ENCODE data around the gene DCLK1. TPM values are rescaled to one million over a fixed set of nuclear protein-coding genes. Genes with fewer than 3 reads are reported as not detected.
A peak's percentile ranks its signal among the peaks of the same experiment; 100 is the strongest.

DCLK1 gene
- total RNA-seq, 1 experiment from 2014 or later, result not detected

DNA sequence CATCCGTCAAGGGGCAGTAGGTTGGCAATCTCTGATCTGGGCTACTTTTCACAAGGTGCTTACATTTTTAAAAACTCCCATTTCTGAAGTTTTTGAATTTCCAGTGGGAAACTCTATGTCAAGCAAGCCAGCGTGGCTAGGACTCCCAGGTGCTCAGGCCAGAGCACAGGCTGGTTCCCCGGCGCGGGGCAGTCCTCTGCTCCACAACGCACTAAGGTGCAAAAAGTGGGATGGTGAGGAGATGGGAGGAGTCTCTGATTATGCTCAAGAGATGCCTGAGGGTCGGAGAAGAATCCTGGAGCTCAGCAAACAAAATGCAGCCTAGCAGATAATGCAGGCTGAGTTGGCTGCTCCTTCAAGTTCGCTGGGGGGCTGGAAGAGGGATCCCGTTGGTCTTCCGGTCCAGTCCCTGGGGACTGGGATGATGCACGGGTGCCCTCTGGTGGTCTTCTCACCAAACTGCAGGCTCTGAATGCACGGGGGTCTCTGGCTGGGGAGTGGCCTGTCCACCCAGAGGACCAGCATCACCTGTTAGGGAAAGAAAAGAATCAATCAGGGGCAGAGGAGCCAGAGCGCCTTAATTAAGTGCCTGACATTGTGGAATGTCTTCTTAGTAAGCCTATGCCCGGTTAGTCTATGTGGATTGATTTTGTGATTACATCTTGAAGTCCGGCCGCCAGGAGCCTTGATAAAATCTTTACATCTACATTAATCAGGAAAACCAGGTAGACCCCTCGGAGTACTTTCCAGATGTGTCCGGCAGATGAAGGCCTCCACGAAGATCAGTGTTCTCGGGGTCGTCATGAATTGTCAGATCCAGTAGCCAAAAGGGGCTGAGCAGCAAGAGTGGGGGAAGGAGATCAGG, 410.3 kb downstream of the DCLK1 start:
- Histone ChIP-seq H3K4me3 (ENCODE audit: low read length) (no peak overlapping the region), H3K9ac (ENCODE audit: low read length) (no peak overlapping the region), H3K4me2 (ENCODE audit: low read depth, low read length, poor library complexity, severe bottlenecking) (no peak overlapping the region), H3K79me2 (ENCODE audit: low read length) (no peaks in the 10 kb centered on the region), H3K4me1 (ENCODE audit: low read length) (no peaks in the 10 kb centered on the region), H3K27ac (ENCODE audit: low read length) (no peak overlapping the region), H3K9me2 (replicated peaks; ENCODE audit: insufficient read depth, low read length) (no peaks in the 10 kb centered on the region), H4K20me1 (ENCODE audit: insufficient read depth, low read depth, low read length) (no peaks in the 10 kb centered on the region), H3K27me3 (ENCODE audit: low read length) (no peaks in the 10 kb centered on the region), H2AFZ (ENCODE audit: low read length) (no peak overlapping the region), H3K9me3 (ENCODE audit: low read length) (no peaks in the 10 kb centered on the region), H3K36me3 (ENCODE audit: insufficient read depth, low read length) (no peaks in the 10 kb centered on the region)
- DNase-seq, result peak; percentile 67

DNA sequence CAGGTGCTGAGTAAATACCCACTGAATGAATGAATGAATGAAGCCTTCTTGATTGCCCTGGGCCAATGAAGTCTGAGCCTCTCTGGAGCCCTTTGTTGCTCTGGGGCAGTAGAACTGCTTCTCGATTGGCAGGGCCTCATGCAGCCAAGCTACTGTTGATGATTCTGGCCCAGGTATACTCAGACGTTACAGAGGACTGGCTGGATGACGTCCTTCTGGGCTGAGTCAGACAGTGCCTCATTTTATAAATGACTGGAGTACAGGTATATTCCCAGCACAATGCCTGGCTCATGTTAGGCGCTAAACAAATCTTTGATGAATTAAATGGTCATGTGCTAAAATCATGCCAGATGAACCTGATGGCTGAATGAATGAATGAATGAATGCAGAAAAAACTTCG, 410.9 kb downstream of the DCLK1 start:
- H3K9me3 ChIP-seq (ENCODE audit: low read length), result no peaks in the 10 kb centered on the region
- no peaks in the 10 kb centered on the region for H3K9me2 ChIP-seq (replicated peaks; ENCODE audit: insufficient read depth, low read length)
- H3K27me3 ChIP-seq (ENCODE audit: low read length), result no peaks in the 10 kb centered on the region
- H3K27ac ChIP-seq (ENCODE audit: low read length), result no peak overlapping the region
- no peak overlapping the region for H3K9ac ChIP-seq (ENCODE audit: low read length)
- H3K4me2 ChIP-seq (ENCODE audit: low read depth, low read length, poor library complexity, severe bottlenecking), result no peak overlapping the region
- no peaks in the 10 kb centered on the region for H3K79me2 ChIP-seq (ENCODE audit: low read length)
- H3K4me3 ChIP-seq (ENCODE audit: low read length), result no peak overlapping the region
- no peaks in the 10 kb centered on the region for H3K4me1 ChIP-seq (ENCODE audit: low read length)
- H3K36me3 ChIP-seq (ENCODE audit: insufficient read depth, low read length), result no peaks in the 10 kb centered on the region
- DNase-seq, result no peak
- H4K20me1 ChIP-seq (ENCODE audit: insufficient read depth, low read depth, low read length), result no peaks in the 10 kb centered on the region
- no peak overlapping the region for H2AFZ ChIP-seq (ENCODE audit: low read length)

Other genes starting within 250 kb of the DCLK1 start
- not detected in 2 replicates for gene SOHLH2, start 83.2 kb upstream of the DCLK1 start, total RNA-seq (2014; rRNA removed; shearing (Covaris generic); ENCODE audit: low replicate concordance)
- gene CCDC169, start 166.4 kb upstream of the DCLK1 start, total RNA-seq (2014; rRNA removed; shearing (Covaris generic); ENCODE audit: low replicate concordance), result not detected in 2 replicates
- gene SPART, start 215.0 kb upstream of the DCLK1 start, total RNA-seq (2014; rRNA removed; shearing (Covaris generic); ENCODE audit: low replicate concordance), result not detected in 2 replicates

All from Karpas-422 (cell line).